ENCODE results near the gene RGN. TPM values are rescaled to one million over a fixed set of nuclear protein-coding genes. Genes with fewer than 3 reads are reported as not detected.
A peak's percentile ranks its signal among the peaks of the same experiment; 100 is the strongest.
"Not testable (repeated sequence)": the region's sequence is repeated elsewhere in the genome, so short reads cannot be mapped to it uniquely, and the experiment has no call there.

The RGN gene
- total RNA-seq, 1 donor from 2014 or later: 3.6 TPM

DNA sequence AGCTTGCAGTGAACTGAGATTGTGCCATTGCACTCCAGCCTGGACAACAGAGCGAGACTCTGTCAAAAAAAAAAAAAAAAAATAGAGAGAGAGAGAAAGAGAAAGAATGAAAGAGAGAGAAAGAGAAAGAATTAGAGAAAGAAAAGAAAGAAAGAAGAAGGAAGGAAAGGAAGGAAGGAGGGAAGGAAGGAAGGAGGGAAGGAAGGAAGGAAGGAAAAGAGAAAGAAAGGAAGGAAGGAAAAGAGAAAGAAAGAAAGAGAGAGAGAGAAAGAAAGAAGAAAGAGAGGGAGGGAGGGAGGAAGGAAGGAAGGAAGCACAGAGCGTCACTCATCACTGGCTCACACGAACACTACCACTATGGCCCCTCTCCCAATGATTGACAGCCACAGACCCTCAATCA lies 46.2 kb downstream of the RGN start:
- not testable (repeated sequence) for DNase-seq

DNA sequence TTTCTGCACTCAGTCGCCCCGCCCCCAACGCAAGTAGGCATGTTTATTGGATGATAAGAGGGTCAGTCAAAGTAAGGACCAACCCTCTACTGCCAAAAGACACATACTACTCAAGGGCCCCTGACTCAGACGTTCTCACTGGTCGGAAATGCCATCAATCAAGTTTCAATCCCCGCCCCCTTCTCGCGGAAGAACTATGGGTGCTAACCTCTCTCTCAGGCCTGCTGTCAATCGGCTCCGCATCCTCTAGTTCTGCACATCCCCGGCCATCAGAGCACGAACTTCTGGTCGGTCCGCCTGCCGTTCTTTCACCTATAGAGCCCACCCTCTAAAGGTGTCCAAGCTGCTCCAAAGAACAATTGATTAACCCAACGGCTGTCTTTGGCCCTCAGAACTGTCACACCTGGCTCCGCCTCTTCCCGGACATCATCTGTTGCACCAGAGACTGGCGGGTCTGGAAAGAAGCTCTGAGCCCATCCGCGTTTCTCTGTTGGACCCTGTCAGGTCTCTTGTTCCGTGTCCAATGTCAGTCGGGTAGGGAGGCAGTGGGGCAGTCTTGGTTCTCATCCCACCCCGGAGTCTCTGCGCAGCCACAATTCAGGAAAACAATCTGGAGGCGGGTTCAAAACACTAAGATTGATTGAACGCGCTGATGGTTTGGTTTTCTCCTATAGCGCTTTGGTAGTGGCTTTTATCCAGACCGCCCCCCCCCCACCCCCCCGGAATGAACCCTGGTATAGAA lies 51.1 kb downstream of the RGN start:
- DNase-seq: peak; percentile 83

DNA sequence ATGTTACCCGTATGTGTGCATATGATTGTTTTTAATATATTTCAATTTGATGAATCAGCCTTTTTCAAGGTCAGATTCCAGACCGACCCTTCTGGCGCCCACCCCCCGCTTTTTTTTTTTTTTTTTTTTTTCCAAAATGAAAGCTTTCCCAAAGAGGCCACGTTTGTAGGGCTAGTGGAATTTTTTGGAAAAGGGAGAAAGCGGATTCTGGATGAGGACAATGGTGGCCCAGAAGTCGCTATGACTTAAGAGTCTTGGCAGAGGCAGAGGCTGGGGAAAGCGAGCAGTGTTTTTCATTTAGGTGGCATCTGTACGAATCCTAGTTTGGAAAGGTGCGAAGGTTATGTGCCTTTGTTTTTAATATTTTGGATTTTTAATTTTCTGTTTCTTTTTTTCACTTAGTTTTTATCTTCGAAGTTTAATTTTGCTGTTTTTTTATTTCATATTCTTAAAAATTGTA lies 51.7 kb downstream of the RGN start:
- no peak for DNase-seq

DNA sequence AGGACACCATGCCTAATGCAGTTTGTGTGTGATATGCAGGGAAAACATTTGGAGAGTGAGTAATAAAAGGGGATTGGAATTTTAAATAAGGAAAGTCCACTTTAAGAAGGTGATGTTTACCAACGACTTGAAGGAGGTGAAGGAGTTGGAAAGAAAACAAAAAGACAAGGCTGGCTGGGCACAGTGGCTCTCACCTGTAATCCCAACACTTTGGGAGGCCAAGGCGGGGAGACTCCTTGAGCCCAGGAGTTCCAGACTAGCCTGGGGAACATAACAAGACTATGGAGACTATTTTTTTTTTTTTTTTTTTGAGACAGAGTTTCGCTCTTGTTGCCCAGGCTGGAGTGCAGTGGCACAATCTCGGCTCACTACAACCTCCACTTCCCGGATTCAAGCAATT lies 55.2 kb downstream of the RGN start:
- DNase-seq: no peak

DNA sequence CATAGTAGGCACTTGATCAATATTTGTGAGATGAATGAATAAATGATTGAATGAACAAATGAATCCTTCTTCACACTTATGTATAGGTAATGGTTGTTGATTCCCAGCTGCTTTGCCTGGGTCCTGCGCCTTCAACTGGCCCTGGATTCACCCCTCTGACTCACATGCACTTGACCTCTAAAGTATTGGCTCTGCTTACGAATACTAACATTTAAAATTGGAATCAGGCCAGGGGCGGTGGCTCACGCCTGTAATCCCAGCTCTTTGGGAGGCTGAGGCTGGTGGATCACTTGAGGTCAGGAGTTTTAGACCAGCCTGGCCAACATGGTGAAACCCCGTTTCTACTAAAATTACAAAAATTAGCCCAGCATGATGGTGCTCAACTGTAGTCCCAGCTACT lies 57.4 kb downstream of the RGN start:
- DNase-seq: not testable (repeated sequence)

DNA sequence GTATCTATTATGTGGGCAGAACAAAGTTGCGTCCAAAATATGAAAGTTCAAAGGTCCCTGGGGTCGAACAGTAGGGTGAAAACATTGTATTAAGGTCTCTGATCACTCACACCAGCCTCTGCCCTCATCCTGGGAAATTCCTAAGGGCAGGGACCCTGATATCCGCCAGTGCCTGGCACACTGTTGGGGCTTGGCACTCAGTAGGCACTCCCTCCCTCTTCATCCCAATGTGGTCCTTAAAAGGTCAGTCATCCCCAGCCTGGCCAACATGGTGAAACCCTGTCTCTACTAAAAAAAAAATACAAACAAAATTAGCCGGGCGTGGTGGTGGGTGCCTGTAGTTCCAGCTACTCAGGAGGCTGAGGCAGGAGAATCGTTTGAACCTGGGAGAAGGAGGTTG lies 59.9 kb downstream of the RGN start:
- DNase-seq: no peak

Small RNA genes within 50 kb of the gene (small RNA-seq; reads per million reads assigned to genes)
- 3.7 reads per million, percentile 88 among the genes with 10 or more reads in this experiment for gene RNU12-2P
- gene RNU6-1189P: not detected

Other genes with a start within 250 kb of the RGN start
- 25.1 TPM for gene RP2, start 241.4 kb upstream of the RGN start, total RNA-seq
- gene JADE3, start 166.0 kb upstream of the RGN start, total RNA-seq: 10.5 TPM
- 50.4 TPM for gene NDUFB11, start 66.3 kb downstream of the RGN start, total RNA-seq
- 38.7 TPM for gene RBM10, start 66.8 kb downstream of the RGN start, total RNA-seq
- 127 TPM for gene UBA1, start 115.4 kb downstream of the RGN start, total RNA-seq
- gene CDK16, start 140.2 kb downstream of the RGN start, total RNA-seq: 63.5 TPM
- 131 TPM for gene USP11, start 154.6 kb downstream of the RGN start, total RNA-seq

All from occipital lobe (tissue), 3 donors.